Erythroblast (primary cell): ENCODE results near the gene KIF17.

Experiments
- GATA1 ChIP-seq: IDR thresholded peaks from 2 replicates; pipeline ENCODE4 v1.6.1; 2011; ENCODE audit warnings: low read depth, mild to moderate bottlenecking, control low read depth, low read length, moderate library complexity
- POLR2A ChIP-seq: IDR thresholded peaks from 2 replicates; pipeline ENCODE4 v1.6.1; 2011; ENCODE audit warnings: mild to moderate bottlenecking, low read length

- TF ChIP-seq POLR2A: no peak
- TF ChIP-seq GATA1: no peak
Measured at GRCh38 chr1:20634065-20634593, 83.7 kb downstream of the KIF17 start.
